Liver (tissue), 9 donors: ENCODE results near the gene RCOR2. TPM values are rescaled to one million over a fixed set of nuclear protein-coding genes. Genes with fewer than 3 reads are reported as not detected.

ENCODE experiments used
- DNase-seq: peaks from one replicate; pipeline ENCODE4 v3.0.0-alpha.2; 2017; ENCODE audit warnings: low spot score
- H3K27ac ChIP-seq, 2 donors: one replicate each; pipeline ENCODE4 v1.7.0; 2013; ENCODE audit warnings: inconsistent platforms in 2 of 2, low read length in 2 of 2, control low read depth in 1 of 2, low read depth in 1 of 2, mild to moderate bottlenecking in 1 of 2
- H3K27me3 ChIP-seq, 4 donors: one replicate each; pipeline versions ENCODE4 v1.6.1 to v1.7.0; 2013; ENCODE audit warnings: low read length in 3 of 4, inconsistent platforms in 1 of 4, mild to moderate bottlenecking in 1 of 4, moderate library complexity in 1 of 4; ENCODE audit not compliant: control insufficient read depth in 4 of 4, insufficient read depth in 4 of 4
- H3K36me3 ChIP-seq, 4 donors: one replicate each; pipeline versions ENCODE4 v1.6.1 to v1.7.0; 2013; ENCODE audit warnings: low read length in 3 of 4, mild to moderate bottlenecking in 3 of 4, low read depth in 1 of 4, moderate library complexity in 1 of 4; ENCODE audit not compliant: control insufficient read depth in 4 of 4, insufficient read depth in 3 of 4
- H3K4me1 ChIP-seq, 4 donors: one replicate each; pipeline versions ENCODE4 v1.6.1 to v1.7.0; 2013; ENCODE audit warnings: low read length in 3 of 4, mild to moderate bottlenecking in 3 of 4, moderate library complexity in 1 of 4; ENCODE audit not compliant: control insufficient read depth in 4 of 4, insufficient read depth in 4 of 4
- H3K4me3 ChIP-seq, 3 donors: one replicate each; pipeline versions ENCODE4 v1.6.1 to v1.7.0; 2013; ENCODE audit warnings: low read length in 3 of 3, control low read depth in 1 of 3, low read depth in 1 of 3, mild to moderate bottlenecking in 1 of 3
- H3K9ac ChIP-seq, 2 donors: one replicate each; pipeline ENCODE4 v1.7.0; 2013; ENCODE audit warnings: low read length in 2 of 2, mild to moderate bottlenecking in 2 of 2, moderate library complexity in 2 of 2, control low read depth in 1 of 2, low read depth in 1 of 2
- H3K9me3 ChIP-seq, 4 donors: one replicate each; pipeline versions ENCODE4 v1.6.1 to v1.7.0; 2013; ENCODE audit warnings: low read length in 3 of 4; ENCODE audit not compliant: control insufficient read depth in 4 of 4
- EGR1 ChIP-seq, 2 donors: IDR thresholded peaks; 2 replicates each; pipeline ENCODE4 v1.6.1; 2016 to 2018; ENCODE audit warnings: antibody characterized with exemption in 2 of 2, low read depth in 2 of 2
- FOXA1 ChIP-seq: IDR thresholded peaks from 2 replicates; pipeline ENCODE4 v1.6.1; 2016; ENCODE audit warnings: antibody characterized with exemption
- GABPA ChIP-seq, 2 donors: IDR thresholded peaks in 1 of 2; conservative IDR thresholded peaks in 1 of 2; 2 replicates each; pipeline ENCODE4 v1.6.1; 2016; ENCODE audit warnings: antibody characterized with exemption in 2 of 2, mild to moderate bottlenecking in 1 of 2, moderate library complexity in 1 of 2
- HNF4A ChIP-seq, 2 donors: conservative IDR thresholded peaks; 2 replicates each; pipeline ENCODE4 v1.6.1; 2016; ENCODE audit warnings: antibody characterized with exemption in 2 of 2, mild to moderate bottlenecking in 2 of 2
- HNF4G ChIP-seq: IDR thresholded peaks from 2 replicates; pipeline ENCODE4 v1.6.1; 2016; ENCODE audit warnings: antibody characterized with exemption
- JUND ChIP-seq, 2 donors: IDR thresholded peaks; 2 replicates each; pipeline ENCODE4 v1.6.1; 2016; ENCODE audit warnings: antibody characterized with exemption in 2 of 2
- NR2F2 ChIP-seq: IDR thresholded peaks from 2 replicates; pipeline ENCODE4 v1.6.1; 2016; ENCODE audit warnings: antibody characterized with exemption
- RAD21 ChIP-seq, 2 donors: IDR thresholded peaks; 2 replicates each; pipeline ENCODE4 v1.6.1; 2016; ENCODE audit warnings: antibody characterized with exemption in 2 of 2, mild to moderate bottlenecking in 2 of 2
- RXRA ChIP-seq, 2 donors: IDR thresholded peaks; 2 replicates each; pipeline ENCODE4 v1.6.1; 2017 to 2018; ENCODE audit warnings: antibody characterized with exemption in 2 of 2, mild to moderate bottlenecking in 1 of 2
- SP1 ChIP-seq: IDR thresholded peaks from 2 replicates; pipeline ENCODE4 v1.6.1; 2018; ENCODE audit warnings: antibody characterized with exemption, mild to moderate bottlenecking
- YY1 ChIP-seq: IDR thresholded peaks from 2 replicates; pipeline ENCODE4 v1.6.1; 2016; ENCODE audit warnings: antibody characterized with exemption, mild to moderate bottlenecking
- WGBS: extraction: QIAGEN DNeasy Blood & Tissue Kit; methylation state at CpG from one replicate; pipeline ENCODE4 v1.1.7; 2013; 5-methylcytosine and 5-hydroxymethylcytosine counted together
- polyA plus RNA-seq, 2 donors: library from polyadenylated mRNA; stranded (reverse) in 1 of 2; unstranded in 1 of 2; fragments of 200-250 nt in 1 of 2; fragments of >200 nt in 1 of 2; fragmentation: Nextera tagmentation in 1 of 2; extraction: Ambion mirVana in 1 of 2; gene quantifications; one replicate each; pipeline versions ENCODE4 v1.2.1 to v1.2.3, GENCODE V29; 2013 to 2015
- total RNA-seq, 2 donors: library from RNA; depleted of rRNA; stranded (reverse); fragments of >200 nt; gene quantifications; one replicate each; pipeline ENCODE4 v1.2.3, GENCODE V29; 2014
- TF ChIP-seq, protein P1 (sequence below): fragments of 150-350 bp; IDR thresholded peaks from 2 replicates; pipeline ENCODE4 v1.5.1; 2017; ENCODE audit warnings: improper control_type of control experiment, low read depth, low read length; ENCODE audit not compliant: missing input control
- TF ChIP-seq, protein P2 (sequence below): IDR thresholded peaks from 2 replicates; pipeline ENCODE4 v1.6.1; 2016; ENCODE audit warnings: antibody characterized with exemption
- TF ChIP-seq, protein P3 (sequence below): IDR thresholded peaks from 2 replicates; pipeline ENCODE4 v1.6.1; 2016; ENCODE audit warnings: antibody characterized with exemption
- TF ChIP-seq, protein P4 (sequence below): IDR thresholded peaks from 2 replicates; pipeline ENCODE4 v1.6.1; 2016; ENCODE audit warnings: antibody characterized with exemption, mild to moderate bottlenecking
- donor health status: healthy.
- donor health status: healthy.
- donor health status: healthy.
- donor health status: healthy.
- donor health status: healthy.

The RCOR2 gene
- total and polyA plus RNA-seq, 4 donors: 0.05 to 0.19 TPM; not detected in 2

DNA sequence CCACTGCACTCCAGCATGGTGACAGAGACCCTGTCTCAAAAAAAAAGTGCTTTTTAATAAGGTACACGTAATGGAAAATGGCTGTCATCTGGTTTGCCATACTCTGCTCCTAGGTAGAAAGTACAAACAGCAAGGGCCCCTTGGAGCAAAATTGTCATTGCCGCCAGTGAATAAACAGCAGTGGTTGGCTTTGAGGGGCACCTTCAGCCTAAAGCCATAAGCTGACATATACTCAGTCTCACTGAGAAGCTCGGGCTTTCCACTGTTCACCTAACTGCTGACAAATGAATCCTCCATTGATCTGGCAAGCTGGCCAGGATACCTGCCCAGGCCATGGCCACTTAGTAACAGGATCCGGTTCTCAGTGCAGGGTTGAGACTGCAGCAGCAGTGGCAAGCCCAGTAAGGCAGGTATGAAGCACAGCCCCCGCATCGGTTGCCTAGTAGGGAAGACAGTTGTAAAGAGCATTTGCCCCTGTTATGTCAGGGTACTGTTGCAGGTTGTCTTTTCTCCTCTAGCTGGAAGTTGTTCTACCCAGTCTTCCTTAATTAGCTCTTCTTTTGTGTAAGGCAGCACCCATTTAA, 39.2 kb downstream of the RCOR2 start:
- no peak overlapping the region for H3K27ac ChIP-seq
- no peak for DNase-seq

DNA sequence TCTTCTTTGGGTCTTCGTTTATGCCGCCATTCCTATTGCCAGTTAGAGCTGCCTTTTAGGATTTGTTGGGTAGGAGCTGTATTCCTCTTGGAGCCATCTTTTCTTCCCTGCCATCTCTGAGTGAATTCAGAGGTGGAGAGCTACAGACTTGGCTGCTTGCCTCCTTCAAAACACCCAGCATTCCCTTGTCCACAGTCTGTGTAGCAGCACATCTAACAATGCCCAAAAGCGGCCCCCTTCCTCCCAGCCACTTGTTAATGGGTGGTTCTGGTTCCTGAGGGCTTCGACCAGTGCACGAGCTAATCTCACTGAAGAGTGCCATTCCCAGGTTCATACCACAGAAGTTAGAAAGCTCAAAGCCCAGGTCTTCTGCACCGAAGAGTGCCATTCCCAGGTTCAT, 40.3 kb downstream of the RCOR2 start:
- Histone ChIP-seq H3K27me3 (no peaks in the 10 kb centered on the region), H3K4me1 (peaks cover 7 to 34% (median 30%) of the 10 kb centered on the region in 4 donors), H3K36me3 (no peaks in the 10 kb centered on the region), H3K9me3 (no peaks in the 10 kb centered on the region), H3K4me3 (no peak overlapping the region), H3K9ac (no peak overlapping the region), H3K27ac (no peak overlapping the region)
- DNase-seq: no peak
- 97% methylated on average over 6 of the region's 6 CpGs for WGBS
- TF ChIP-seq YY1 (no peak), RXRA (IDR thresholded peaks at IDR 0.05) (no peak), JUND (IDR thresholded peaks at IDR 0.05) (no peak), NR2F2 (no peak), RAD21 (IDR thresholded peaks at IDR 0.05) (no peak), FOXA1 (no peak), HNF4A (conservative IDR thresholded peaks at IDR 0.05) (no peak)
- TF ChIP-seq, protein P1, sequence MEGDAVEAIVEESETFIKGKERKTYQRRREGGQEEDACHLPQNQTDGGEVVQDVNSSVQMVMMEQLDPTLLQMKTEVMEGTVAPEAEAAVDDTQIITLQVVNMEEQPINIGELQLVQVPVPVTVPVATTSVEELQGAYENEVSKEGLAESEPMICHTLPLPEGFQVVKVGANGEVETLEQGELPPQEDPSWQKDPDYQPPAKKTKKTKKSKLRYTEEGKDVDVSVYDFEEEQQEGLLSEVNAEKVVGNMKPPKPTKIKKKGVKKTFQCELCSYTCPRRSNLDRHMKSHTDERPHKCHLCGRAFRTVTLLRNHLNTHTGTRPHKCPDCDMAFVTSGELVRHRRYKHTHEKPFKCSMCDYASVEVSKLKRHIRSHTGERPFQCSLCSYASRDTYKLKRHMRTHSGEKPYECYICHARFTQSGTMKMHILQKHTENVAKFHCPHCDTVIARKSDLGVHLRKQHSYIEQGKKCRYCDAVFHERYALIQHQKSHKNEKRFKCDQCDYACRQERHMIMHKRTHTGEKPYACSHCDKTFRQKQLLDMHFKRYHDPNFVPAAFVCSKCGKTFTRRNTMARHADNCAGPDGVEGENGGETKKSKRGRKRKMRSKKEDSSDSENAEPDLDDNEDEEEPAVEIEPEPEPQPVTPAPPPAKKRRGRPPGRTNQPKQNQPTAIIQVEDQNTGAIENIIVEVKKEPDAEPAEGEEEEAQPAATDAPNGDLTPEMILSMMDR: no peak
- TF ChIP-seq, protein P2, sequence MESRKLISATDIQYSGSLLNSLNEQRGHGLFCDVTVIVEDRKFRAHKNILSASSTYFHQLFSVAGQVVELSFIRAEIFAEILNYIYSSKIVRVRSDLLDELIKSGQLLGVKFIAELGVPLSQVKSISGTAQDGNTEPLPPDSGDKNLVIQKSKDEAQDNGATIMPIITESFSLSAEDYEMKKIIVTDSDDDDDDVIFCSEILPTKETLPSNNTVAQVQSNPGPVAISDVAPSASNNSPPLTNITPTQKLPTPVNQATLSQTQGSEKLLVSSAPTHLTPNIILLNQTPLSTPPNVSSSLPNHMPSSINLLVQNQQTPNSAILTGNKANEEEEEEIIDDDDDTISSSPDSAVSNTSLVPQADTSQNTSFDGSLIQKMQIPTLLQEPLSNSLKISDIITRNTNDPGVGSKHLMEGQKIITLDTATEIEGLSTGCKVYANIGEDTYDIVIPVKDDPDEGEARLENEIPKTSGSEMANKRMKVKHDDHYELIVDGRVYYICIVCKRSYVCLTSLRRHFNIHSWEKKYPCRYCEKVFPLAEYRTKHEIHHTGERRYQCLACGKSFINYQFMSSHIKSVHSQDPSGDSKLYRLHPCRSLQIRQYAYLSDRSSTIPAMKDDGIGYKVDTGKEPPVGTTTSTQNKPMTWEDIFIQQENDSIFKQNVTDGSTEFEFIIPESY: no peak

More for the DNA sequence above, 39.2 kb downstream of the RCOR2 start:
- H3K9ac ChIP-seq: no peak overlapping the region
- no peaks in the 10 kb centered on the region for H3K9me3 ChIP-seq
- H3K4me3 ChIP-seq: no peak overlapping the region
- 86% methylated on average over 6 of the region's 6 CpGs for WGBS
- H3K4me1 ChIP-seq: peaks cover 5 to 25% (median 21%) of the 10 kb centered on the region in 4 donors
- H3K27me3 ChIP-seq: no peaks in the 10 kb centered on the region
- TF ChIP-seq FOXA1 (no peak), RXRA (IDR thresholded peaks at IDR 0.05) (no peak), YY1 (no peak), NR2F2 (no peak), GABPA (IDR thresholded peaks at IDR 0.05 in 1 of 2, conservative IDR thresholded peaks at IDR 0.05 in 1 of 2) (no peak), SP1 (no peak), HNF4G (no peak), JUND (IDR thresholded peaks at IDR 0.05) (no peak), EGR1 (IDR thresholded peaks at IDR 0.05; ENCODE audit: low read depth in 2 of 2) (no peak)
- TF ChIP-seq, protein P3, sequence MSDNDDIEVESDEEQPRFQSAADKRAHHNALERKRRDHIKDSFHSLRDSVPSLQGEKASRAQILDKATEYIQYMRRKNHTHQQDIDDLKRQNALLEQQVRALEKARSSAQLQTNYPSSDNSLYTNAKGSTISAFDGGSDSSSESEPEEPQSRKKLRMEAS: no peak
- TF ChIP-seq, protein P1: no peak
- TF ChIP-seq, protein P2: no peak
- TF ChIP-seq, protein P4, sequence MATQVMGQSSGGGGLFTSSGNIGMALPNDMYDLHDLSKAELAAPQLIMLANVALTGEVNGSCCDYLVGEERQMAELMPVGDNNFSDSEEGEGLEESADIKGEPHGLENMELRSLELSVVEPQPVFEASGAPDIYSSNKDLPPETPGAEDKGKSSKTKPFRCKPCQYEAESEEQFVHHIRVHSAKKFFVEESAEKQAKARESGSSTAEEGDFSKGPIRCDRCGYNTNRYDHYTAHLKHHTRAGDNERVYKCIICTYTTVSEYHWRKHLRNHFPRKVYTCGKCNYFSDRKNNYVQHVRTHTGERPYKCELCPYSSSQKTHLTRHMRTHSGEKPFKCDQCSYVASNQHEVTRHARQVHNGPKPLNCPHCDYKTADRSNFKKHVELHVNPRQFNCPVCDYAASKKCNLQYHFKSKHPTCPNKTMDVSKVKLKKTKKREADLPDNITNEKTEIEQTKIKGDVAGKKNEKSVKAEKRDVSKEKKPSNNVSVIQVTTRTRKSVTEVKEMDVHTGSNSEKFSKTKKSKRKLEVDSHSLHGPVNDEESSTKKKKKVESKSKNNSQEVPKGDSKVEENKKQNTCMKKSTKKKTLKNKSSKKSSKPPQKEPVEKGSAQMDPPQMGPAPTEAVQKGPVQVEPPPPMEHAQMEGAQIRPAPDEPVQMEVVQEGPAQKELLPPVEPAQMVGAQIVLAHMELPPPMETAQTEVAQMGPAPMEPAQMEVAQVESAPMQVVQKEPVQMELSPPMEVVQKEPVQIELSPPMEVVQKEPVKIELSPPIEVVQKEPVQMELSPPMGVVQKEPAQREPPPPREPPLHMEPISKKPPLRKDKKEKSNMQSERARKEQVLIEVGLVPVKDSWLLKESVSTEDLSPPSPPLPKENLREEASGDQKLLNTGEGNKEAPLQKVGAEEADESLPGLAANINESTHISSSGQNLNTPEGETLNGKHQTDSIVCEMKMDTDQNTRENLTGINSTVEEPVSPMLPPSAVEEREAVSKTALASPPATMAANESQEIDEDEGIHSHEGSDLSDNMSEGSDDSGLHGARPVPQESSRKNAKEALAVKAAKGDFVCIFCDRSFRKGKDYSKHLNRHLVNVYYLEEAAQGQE: no peak
- H3K36me3 ChIP-seq: no peaks in the 10 kb centered on the region
